Anterior cingulate cortex (tissue), 58 donors: ENCODE results near the gene NEUROD1.

Experiments used
- DNase-seq, 58 donors: peaks; one replicate each; lab custom pipeline; 2025; lab: John Stamatoyannopoulos, UW

Gene NEUROD1

DNA sequence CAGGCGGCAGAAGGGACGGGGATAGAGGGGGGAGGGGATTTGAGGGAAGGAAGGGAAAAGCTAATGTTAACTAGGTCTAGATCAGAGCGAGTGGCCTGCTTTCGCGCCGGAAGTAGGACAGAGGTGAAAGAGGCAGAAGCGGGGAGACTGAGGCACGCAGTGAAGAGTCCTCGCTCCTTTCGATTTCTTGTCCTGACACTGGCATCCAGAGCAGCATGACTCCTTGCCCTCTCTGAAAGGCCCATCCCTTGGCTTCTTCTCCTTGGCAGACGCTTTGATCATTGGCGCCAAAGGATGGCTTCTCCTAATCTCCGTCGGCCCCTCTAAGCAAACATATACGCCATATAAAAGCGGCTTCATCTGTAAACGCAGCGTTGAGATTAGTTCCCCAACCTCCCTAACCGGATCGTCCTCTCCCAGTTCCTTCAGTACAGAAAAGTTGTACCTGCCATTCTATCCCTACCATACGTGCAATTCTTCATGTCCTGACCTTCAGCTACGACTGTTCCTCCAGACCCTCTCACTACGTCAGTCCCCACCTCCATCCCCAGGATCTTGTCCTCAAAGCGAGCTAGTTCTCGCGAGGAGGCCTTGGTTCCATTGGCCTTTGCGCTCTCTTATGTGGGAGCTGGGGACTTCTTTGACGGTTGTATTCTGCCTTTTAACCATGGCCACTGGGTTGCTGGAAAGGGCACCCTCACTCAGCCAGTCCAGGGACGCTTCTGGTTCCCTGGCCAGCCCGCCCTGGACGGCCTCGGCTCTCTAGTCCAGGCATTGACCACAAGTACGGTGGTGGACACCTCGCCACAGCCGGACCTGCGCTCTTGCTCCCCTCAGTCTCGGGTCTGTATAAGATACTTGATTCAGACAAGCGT lies 857 bp upstream of the NEUROD1 start:
- no peak for DNase-seq

DNA sequence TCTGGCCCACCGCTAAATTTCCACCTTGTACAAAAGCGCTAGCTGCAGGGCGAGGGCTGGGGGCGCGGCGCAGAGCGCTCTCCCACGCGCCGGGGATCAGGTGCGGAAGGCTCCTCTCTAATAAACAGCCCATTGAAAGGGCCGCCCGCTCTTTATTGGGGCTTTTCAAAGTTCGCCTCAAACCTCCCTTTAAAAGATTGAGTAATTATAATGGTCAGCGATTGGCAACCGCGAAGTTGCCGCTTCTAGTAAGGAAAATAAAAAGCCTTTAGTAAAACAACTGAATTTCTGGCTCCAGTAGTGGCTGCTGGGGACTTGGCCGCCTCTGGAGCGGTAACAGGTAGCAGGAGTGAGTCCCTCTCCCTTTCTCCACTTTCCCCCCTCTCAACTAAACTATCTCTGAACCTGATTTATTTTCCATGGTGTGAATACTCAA lies 755 bp downstream of the NEUROD1 start:
- peak in 1 of 58 donors; percentile 10 for DNase-seq

DNA sequence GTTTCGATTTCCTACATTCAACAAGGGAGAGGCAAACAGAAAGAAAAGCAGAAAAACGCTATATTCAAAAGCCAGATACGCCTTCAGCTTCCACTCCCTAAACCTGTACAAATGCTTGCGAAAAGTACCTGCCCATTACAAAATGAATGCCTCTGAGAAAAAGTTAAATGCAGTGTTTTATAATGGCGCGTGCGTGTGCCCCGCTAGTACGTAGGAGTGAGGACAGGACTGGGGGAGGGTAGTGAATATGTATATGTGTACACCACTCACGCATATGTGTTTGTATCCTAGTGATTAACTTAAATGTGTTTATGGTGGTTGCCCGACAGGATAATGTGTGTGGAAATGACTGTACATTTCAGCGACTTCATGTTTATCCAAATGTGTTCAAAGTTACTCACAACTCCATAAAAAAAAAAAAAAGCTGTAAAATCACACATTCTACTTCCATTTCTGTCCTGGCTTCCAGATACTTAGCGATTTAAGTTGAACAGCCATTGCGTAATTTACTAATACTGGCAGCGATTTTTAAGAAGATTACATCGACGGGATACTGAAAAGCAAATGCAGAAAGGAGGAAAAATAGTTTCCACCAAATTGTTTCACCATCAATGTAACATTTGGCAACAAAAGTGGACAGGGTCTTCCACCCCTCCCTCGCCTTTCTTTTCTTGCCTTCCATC lies 1.3 kb downstream of the NEUROD1 start:
- DNase-seq, result no peak

DNA sequence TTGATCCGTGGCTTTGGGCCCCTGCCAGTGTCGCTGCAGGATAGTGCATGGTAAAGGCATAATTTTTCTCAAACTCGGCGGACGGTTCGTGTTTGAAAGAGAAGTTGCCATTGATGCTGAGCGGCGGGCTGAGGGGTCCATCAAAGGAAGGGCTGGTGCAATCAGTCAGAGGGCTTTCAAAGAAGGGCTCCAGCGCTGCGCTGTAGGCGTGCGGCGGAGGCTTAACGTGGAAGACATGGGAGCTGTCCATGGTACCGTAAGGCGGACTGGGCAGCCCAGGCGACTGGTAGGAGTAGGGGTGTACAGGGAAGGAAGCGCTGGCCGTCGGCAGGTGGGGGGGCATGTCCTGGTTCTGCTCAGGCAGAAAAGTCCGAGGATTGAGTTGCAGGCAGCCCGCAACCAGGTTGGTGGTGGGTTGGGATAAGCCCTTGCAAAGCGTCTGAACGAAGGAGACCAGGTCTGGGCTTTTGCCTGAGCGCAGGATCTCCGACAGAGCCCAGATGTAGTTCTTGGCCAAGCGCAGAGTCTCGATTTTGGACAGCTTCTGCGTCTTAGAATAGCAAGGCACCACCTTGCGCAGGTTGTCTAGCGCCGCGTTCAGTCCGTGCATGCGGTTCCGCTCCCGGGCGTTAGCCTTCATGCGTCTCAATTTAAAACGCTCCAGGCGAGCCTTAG lies 2.3 kb downstream of the NEUROD1 start:
- DNase-seq, result peak in 8 of 58 donors; percentile 2 to 25 (median 11)

DNA sequence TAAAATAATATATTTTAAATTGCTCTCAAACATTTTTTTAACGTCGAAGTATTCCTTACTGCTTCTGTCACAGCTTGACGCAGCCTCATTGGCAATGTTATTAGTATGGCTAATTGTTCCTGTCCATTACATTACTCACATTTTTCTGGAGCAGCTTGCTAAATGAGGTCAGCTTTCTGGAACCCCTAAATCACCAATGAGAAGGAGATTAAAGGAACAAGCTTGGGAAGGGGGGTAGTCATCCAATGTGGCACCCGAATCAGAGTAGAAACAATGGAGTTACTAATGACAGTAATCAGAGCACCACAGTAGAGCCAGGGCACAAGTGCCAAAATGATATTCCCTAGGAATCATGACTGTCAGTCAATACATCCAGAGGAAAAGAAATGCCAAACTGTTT lies 5.1 kb downstream of the NEUROD1 start:
- DNase-seq, result no peak

DNA sequence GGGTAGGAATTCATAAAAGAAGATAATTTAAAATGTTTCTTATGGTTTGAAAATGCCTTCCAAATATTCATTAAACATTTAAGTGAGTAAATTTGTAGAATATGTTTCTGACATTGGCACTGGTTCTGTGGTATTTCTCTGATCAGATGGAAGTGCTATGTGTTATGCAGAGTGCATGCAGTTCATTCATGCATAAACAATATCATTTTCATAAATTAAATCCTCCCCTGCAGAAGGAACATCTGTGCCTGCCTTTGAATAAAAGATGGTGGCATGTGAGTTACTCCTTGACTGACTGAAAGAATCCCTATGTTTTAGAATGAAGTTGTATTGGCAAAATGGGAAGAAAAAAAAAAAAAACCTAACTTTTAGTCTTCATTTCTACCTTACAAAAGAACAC lies 5.9 kb downstream of the NEUROD1 start:
- DNase-seq, result no peak

DNA sequence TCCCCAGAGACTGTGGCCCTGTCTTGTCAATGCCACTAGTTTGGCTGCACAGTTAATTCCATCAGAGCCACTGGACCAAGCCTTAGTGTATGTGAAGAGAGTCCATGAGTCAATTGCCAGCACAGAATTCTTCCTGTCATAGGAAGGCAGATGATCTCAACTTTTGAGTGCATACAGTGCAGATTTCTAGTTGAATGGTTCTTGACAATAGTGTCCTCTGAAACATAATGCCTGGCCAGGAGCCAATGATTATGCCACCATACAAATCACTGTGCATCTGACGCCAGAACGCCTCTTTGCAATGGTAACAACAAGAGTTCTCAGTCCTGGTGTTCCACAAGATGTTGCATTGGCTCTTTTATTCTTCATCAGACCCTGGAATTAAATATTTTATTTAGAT lies 7.1 kb downstream of the NEUROD1 start:
- peak in 1 of 58 donors; percentile 14 for DNase-seq

DNA sequence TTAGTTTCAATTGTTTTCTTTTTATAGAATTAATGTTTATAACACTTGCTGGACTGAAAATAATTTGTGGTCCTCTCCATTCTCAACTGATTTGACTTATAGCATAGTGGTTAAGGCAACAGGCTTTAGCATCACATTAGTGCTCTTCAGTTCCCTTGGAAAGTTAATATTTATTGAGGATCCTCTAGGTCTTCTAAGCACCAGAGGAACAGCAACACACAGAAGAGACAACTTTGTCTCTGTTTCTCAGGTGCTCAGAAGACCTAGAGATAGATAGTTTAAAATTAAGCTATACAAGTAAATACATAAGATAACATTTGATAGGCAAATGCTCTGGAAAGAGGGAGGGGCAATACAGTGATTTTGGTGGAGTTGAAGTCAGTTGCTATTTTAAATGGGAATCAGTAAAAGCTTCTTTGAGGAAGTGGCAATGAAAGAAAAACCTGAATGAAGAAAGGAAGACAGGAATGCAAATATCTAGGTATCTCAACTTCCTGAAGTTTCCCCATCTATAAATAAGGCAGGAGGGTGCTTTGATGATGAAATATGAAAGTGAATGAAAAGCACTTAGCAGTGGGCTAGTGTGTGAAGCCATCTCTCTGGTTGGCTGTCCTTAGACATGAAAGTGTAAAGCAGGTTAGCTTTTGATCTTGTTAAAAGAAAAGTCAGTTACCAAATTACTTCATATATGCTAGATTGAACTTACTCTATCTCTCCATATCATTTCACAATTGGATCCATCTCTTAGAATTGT lies 7.9 kb downstream of the NEUROD1 start:
- no peak for DNase-seq

DNA sequence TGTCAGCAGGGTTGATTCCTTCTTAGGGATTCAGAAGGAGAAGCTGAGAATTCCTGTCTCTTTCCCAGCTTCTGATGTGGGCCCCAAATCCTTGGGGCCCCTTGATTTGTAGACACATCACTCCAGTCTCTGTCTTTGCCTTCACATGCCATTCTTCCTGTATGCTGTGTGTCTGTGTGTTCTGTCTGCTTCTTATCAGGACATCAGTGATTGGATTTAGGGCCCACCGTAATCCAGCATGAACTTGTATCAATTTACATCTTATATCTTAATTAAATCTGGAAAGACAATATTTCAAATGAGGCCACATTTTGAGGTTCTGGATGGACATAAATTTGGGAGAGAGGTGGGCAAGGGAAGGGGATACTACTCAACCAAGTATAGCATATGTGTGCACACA lies 9.7 kb downstream of the NEUROD1 start:
- no peak for DNase-seq

DNA sequence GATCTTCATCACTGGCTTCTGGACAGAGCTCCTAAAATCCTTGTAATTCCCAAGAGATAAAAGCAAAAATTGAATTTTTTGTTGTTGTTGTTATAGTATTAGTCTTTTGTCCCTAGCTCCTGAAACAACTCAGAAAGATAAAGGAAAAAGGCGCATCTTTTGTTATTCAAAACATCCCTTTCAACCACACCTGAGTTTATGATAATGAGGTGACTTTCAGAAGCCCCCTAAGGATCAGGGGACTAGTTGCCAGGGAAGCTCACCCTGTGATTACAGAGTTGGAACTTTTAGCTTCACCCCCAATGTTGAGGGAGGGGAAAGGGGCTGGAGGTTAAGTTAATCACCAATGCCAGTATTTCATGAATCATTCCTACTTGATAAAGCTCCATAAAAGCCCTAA lies 13.1 kb downstream of the NEUROD1 start:
- DNase-seq, result no peak

DNA sequence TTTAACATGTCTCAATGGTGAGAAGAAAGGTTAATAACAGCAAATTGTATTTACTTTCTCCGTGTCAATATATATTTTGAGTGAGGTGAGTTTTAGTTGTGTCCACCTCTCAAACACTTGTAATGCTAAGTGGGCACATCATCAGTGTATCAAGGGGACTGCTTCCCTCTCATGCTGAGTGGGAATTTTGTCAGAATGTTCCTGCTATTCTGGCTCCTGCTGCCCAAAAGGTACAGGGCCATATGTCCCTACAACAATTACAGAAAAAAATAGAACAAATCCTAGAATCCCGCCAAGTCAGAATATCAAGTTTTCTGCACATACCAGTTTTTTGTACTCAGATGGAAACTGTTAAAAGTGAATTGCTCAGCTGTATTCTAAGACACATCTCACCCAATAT lies 18.0 kb downstream of the NEUROD1 start:
- no peak for DNase-seq

DNA sequence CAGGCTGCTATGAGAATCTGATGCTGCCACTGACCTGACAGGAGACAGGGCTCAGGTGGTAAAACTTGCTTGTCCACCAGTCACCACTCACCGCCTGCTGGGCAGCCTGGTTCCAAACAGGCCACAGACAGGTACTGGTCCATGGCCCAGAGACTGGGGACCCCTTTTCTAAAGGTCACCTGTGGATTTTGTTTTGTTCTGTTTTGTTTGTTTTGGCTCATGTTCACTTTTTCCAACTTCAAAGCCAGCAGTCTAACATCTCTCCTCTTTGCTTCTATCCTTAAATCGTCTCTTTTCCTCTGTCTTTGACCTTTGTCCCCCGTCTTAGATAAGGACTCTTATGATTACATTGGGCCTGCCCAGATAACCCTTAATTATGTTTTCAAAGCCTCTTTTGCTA lies 20.1 kb downstream of the NEUROD1 start:
- DNase-seq, result no peak

DNA sequence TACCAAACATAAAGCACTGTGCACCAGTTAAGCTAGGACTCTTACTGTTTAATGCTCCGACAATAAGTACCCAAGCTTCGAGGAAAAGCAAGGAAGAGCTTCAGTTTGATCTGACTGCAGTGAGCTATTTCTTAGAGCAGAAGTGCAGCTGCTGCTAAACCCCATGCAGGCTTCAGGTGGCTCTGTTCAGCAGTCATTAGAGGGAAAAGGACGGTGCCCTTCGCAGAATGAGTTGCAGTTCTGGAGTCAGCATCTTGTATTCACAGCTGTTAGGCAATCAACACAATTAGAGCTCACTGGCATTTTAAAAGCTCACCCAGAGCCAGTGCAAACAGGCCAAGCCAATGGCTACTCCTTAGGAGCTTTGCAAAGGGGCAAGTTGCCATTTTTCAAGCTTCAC lies 21.9 kb downstream of the NEUROD1 start:
- peak in 1 of 58 donors; percentile 17 for DNase-seq

DNA sequence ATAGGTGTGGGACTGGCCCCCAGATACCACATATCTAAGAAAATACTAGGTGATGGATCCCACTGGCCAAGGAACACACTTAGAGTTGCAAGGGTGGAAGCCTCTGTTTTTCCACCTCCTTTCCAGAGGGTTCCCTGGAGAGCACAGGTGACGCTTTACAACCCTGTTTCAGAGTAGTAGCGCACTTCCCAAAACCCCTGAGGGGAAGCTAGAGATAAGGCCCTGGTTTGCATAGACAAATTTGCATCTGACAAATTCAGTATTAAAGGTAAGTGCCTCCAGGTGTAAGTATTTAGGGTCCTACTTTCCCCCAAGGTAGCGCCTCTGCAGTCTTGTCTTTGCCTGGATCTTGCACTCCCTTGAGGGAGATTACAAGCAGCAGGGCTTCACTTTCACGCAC lies 22.9 kb downstream of the NEUROD1 start:
- no peak for DNase-seq

DNA sequence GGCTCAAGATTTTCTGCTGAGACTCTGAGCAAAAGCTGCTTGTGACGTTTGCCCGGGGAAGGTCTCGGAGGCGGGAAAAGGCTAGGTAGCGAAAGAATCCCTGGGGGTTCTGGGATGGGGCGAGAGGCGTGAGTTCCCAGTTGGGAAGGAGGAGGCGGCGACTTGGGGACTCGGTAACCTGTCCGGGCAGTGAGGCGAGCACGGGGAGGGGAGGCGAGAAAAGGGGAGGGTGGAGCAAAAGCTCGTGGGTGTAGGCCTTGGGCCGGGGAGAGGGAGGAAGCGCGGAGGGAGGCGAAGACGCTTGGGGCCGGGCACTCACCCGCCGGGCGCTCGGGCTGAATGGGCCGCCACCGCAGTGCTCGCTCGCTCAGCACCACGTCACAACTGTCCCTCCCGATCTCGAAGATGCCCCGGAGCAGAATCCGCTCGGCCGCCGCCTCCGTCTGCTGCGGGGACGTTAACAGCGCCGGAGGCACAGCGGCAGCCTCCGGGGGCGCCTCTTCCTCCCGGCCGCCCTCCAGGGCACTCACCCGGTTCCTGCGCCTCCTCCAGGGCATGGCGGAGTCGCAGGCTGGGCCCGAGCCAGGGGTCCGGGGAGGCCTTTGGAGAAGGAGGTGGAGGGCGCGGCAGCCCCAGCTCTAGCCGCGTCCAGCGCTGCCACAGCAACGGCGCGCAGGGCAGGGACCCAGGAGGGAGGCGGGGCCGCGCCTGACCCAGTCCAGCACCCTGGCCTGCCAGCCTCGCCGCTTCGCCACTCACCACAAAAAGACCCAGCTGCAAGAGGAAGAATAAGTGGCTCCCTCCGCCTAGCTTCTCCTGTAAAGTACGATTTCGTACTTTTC lies 23.6 kb downstream of the NEUROD1 start, which contains the start of gene CERKL:
Gene CERKL (minus strand): TSS at position 656 of the 842 bp plus-strand sequence. CDS start 99 bp downstream, at position 557.
- peak in 10 of 58 donors; percentile 6 to 53 (median 14) for DNase-seq

DNA sequence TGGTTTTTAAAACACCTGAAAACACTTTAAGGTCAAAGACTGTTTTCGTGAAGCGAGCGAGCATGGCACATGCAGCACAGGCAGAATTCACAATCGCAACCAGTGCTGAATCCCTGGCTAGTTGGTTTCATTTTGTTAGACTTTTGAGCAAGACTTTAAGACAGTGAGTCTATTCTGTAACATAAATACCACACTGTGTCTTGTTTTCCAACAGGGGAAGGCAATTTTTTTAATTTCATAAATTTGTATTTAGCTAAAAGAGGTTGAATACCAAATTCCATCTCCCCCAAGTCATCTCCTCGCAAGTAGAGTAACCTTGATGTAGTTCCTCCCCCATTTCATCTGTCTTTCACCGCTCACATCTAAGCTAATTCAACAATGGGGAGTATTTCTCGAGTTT lies 24.8 kb downstream of the NEUROD1 start:
- DNase-seq, result no peak

DNA sequence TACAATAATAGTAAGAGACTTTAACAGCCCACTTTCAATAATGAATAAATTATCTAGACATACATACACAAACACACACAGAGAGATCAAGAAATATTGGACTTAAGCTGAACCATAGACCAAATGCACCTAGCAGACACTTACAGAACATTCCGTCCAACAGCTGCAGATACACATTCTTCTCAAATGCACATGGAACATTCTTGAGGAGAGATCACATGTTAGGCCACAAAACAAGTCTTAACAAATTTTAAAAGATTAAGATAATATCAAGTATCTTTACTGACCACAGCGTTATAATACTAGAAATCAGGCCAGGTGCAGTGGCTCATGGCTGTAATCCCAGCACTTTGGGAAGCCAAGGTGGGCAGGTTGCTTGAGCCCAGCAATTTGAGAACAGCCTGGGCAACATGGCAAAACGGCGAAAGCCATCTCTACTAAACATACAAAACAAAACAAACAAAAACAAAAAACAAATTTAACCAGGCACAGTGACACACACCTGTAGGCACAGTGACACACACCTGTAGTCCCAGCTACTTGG lies 30.8 kb downstream of the NEUROD1 start:
- DNase-seq, result no peak

DNA sequence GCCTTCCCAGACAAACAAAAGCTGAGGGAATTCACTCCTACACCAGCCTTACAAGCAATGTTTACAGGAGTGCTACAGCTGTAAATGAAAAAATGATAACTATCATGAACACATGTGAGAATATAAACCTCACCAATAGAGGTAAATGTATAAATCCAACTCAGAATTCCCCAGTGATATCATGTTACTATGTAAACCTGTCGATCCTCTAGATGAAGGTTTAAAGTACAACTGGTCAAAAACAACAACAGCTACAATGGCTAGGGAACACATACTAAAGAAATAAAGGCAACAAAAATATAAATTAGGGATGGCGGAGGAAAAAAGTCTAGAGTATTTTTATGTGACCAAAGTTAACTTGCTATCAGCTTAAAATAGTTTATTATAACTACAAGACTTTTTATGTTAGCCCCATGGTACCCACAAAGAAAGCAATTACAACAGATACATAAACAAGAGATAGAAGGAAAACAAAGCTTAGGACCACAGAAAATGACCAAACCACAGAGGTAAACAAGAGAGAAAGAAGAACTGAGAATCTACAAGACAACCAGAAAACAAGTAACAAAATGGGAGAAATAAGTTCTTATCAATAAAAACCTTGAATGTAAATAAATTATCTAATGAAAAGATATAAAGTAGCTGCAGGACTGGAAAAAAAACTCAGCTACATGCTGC lies 31.7 kb downstream of the NEUROD1 start:
- DNase-seq, result no peak
